ENCODE data around the gene NAA25. TPM values are rescaled to one million over a fixed set of nuclear protein-coding genes. Genes with fewer than 3 reads are reported as not detected.
"Not testable (repeated sequence)": the region's sequence is repeated elsewhere in the genome, so short reads cannot be mapped to it uniquely, and the experiment has no call there.

Gene NAA25
- polyA plus RNA-seq, 1 donor, result 24.7 TPM

DNA sequence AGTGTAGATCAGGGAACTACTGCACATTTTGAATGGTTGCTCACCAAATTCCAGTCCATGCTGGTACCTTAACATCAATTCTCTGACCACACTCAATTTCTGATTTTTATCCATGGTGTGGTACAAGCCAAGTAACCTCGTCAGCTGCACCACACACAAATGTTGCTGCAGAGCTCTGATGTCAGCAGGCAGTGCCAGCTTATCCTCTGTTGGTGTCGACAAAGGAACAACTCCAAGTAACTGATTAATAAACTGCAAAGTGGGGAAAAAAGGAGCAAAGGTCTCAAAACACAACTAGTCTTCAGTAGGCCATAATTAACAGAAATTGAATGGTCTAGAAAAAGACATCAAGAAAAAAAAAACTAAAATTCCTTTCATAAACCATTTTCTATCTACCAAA, 47.4 kb downstream of the NAA25 start:
- no peak for DNase-seq (ENCODE audit: low read depth)

DNA sequence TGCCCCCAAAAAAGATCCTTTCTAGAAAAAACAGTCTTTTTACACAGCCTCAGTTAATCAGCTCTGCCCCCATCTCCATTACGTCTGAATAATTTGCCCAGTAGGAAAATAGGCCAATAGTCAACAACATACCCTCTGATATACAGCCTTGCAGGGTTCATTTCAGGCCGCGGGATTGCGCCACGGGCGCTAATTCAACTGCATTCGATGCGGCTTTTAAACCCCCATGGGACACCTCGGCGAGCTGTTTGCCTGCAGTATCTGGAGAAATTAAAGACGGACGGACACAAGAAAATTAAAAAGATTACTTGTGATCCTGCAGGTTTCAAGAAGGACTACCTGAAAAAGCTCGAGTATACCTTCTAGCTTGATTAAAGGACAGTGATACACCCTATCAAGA, 59.2 kb downstream of the NAA25 start:
- DNase-seq (ENCODE audit: low read depth), result no peak

DNA sequence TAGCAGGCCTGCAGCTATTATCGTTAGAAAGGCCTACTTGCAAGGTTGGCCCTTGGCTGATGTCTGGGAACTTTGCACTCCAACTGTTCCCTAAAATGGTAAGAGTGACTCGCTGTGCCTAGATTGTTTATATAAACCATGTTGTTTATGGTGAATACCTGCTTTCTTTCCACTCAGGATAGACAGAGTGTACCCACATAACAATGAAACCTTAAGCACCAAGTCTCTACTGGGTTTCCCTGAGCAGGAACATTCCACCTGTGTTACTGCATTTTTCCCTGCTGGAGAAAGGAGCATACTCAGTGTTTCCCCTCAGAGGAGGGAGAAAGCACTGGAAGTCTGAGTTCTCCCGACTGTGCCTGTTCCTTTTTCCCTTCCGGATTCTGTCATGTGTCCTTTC, 62.6 kb downstream of the NAA25 start:
- no peak for DNase-seq (ENCODE audit: low read depth)

DNA sequence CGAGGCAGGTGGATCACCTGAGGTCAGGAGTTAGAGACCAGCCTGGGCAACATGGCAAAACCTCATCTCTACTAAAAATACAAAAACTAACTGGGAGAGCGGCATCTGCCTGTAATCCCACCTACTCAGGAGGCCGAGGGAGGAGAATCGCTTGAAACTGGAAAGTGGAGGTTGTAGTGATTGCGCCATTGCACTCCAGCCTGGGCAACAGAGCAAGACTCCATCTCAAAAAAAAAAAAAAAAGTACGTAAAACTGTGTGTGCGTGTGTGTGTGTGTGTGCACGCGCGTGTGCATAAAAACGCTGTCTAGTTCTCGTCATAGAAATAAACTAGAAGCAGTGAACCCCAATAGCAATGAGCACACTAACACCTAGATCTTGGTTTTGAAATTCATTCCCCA, 72.0 kb downstream of the NAA25 start:
- DNase-seq (ENCODE audit: low read depth), result not testable (repeated sequence)

DNA sequence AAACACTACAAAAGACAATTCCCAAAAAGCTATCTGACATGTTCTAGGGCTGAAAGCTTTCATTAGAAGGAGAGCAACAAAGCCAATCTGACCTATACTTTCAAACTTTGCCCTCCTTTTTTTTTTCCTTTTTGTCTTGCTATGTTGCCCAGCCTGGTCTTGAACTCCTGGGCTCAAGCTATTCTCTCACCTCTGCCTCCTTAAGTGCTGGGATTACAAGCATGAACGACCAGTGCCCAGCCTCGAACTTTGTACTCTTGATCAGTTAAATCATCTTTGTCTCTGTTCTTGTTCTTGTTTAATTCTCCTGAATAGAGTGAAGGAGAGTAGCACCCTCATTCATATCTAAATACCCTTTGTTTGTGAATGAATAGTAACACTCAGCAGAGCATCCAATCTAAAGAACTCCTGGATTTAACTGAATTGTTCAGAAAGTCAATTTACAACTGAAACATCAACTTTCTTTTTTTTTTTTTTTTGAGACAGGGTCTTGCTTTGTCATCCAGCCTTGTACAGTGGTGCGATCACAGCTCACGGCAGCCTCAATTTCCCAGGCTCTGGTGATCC, 73.3 kb downstream of the NAA25 start:
- DNase-seq (ENCODE audit: low read depth), result no peak

DNA sequence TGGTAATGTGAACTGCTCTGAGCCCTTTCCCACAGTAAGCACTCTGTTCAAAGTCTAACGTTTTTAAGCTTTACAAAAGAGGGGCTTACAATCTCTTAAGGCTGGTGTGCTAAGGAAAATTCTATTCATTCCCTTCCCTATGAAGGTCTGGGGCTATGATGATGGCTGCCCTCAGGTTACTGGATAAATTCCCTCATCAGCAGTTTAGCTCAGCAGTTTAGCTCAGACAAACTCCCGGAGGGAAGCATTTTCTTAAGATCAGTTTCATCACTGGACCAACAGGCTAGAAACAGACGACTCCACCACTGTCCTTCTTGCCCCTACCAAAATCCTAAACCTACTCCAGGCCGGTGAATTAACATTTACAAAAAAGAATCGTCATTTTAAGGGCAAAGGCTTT, 76.3 kb downstream of the NAA25 start:
- no peak for DNase-seq (ENCODE audit: low read depth)

DNA sequence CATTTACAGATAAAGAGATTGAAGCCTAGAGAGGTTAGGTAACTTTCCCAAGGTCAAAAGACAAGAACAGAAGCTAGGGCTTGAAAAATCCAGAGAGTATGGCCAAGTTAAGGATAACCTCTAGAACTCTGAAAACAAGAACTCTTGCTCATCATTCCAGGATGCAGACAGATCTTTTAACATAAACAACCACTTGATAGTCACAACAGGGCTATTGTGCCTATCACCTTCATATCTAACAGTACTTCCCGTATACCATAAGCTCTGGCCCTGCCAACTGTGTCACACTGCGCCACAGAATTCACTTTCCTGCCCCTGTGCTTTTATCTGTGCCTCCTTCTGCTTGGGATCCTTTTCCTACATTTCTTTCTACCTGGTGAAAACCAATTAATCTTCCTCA, 77.1 kb downstream of the NAA25 start:
- DNase-seq (ENCODE audit: low read depth), result no peak

DNA sequence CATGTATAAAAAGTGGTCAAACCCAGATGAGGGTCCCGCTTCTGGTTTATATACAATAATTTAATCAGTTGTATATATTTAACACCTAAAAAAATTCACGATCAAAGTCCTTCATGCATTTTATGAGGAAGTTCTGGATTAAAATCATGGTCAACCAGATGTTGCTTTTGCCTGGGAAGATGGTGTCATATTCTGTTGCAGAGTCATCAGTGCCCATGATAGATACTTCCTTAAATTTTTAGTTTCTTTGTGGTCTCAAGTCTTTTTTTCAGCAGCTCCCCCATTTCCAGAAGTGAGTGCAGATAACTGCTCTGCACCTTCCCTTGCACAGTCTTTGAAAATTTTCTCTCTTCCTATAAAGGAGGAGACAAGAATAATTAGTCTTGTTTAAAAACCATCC, 79.3 kb downstream of the NAA25 start:
- no peak for DNase-seq (ENCODE audit: low read depth)

DNA sequence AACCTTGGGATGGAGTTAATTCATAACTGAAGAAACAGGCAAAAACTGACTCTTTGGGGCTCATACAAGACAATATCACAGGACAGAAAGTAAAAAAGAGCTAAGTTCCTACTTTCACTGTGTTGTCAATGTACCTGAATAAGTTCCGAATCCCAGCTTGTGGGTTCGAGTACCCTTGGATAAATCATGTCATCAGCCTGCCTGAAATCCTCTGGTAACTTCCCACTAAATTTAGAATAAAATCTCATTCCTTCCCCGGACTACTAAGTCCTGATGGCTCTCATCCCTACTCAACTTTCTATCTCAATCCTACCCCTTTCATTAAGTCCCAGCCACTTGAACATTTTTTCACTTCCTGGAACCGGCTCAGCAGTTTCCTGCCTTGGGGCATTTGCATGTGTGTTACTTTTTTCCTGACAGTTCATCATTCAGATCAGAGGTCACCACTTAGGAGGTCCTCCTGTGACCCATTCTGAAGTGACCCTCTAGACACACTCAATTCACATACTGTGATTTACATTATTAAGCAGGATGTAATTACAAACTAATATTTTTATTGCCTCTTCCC, 82.7 kb downstream of the NAA25 start:
- DNase-seq (ENCODE audit: low read depth), result no peak

DNA sequence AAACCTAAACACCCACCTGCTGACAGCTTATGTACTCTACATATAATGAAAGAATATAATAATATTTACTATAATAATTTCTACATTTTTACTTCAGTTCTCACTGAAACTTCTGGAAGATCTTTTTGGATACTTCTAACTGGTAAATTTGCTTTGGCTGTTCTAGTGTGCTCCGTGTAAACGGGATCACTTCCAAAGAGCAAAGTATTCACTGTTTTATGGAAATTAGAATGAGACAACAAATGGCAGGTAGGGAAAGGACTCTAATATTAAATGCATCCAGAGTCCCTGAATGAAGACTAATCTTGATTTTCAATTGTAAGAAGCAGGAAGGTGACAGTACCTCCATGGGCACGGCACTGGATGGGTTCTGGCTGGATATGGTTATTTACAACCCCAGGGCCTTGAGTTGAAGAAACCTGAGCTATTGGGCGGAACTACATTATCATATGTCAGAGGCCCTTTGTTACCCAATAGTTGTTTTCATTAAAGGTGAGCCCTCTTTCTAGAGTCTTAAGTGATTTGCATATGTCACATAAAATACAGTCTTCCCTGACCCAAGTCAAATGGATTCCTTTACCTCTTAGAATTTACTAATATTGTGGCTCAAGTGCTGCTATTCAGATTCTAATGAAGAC, 84.7 kb downstream of the NAA25 start:
- DNase-seq (ENCODE audit: low read depth), result no peak

DNA sequence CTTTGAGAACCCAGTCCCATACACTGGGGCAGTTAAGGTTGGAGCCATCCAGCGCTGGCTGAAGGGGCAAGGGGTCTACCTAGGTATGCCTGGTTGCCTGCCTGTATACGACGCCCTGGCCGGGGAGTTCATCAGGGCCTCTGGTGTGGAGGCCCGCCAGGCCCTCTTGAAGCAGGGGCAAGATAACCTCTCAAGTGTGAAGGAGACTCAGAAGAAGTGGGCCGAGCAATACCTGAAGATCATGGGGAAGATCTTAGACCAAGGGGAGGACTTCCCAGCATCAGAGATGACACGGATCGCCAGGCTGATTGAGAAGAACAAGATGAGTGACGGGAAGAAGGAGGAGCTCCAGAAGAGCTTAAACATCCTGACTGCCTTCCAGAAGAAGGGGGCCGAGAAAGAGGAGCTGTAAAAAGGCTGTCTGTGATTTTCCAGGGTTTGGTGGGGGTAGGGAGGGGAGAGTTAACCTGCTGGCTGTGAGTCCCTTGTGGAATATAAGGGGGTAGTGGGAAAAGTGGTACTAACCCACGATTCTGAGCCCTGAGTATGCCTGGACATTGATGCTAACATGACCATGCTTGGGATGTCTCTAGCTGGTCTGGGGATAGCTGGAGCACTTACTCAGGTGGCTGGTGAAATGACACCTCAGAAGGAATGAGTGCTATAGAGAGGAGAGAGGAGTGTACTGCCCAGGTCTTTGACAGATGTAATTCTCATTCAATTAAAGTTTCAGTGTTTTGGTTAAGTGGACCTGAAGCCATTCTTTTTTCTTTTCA, 86.2 kb downstream of the NAA25 start:
- no peak for DNase-seq (ENCODE audit: low read depth)

DNA sequence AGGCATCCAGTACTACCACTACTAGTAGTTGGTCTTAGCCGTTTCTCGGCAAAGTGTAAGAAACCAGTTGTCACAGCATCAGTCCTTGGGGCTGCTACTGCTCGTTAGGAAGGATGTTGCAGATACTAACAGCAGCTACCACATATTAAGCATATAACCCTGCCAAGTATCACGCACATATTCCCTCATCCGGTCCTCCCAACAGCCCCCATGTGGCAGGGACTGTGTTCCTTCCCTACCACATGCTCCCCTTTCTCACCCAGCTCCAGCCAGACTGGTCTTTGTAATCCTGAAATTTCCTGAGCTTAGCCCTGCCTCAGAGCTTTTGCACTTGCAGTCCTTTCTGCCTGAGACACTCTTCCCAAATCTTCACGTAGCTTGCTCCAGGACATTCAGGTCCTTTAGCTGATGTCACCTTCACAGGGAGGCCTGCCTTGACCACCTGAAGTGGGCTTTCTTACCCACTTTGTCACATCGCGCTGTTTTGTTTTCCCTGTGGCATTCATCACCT, 87.6 kb downstream of the NAA25 start:
- DNase-seq (ENCODE audit: low read depth), result no peak

DNA sequence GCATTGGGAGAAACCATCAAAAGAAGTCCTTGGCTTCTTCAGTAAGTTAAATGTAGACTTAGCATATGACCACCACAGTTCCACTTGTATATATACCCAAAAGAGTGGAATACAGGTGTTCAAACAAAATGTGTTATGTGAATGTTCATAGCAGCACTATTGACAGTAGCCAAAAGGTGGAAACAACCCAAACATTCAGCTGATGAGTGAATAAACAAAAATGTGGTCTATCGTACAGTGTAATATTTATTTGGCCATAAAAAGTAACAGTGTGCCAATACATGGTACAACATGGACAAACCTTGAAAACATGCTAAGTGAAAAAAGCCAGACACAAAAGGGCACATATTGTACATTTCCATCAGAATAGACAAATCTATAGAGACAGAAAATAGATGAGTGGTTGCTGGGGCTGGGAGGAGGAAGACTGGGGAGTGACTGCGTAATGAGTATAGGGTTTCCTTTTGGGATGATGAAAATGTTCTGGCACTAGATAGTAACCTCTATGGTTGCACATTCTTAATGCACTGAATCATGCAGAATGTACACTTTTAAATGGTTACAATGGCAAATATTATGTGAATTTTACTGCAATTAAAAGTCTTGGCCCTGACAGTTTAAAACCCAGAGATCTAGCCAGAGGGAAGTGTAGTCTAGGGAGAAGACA, 89.9 kb downstream of the NAA25 start:
- no peak for DNase-seq (ENCODE audit: low read depth)

DNA sequence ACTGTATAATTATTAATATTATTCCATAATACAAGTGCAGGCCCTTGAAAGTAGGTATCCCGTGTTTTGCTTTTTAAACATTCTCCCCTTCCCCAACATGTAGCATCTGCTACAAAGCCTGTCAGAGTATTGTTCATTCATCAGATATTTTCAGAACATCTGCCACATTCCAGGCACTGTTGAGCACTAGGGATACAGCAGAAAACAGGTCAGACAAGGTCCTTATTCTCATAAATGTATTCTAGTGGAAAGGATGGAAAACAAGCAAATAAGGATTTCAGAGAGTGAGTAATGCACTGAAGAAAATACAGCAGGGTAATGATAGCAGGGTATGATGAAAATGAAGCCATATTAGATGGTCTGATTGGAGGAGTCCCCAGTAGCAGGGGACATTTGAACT, 91.5 kb downstream of the NAA25 start:
- DNase-seq (ENCODE audit: low read depth), result no peak

DNA sequence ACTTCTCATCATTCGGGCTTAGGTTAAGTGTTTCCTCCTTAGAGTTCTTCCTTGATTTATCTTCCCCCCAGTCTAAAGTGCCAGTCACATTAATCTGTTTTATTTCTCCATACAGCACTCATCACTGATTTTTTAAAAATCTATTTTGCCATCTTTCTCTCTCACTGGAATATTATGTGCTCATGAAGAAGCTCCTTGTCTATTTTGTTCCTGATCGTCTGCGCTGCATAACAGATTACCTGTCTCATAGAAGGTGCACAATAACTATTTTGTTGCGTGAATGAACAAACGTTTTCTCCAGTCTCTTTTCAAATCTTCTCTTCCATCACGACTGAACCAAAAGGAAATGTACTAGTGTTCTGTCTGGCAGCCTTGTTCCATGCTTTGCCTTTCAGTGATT, 92.6 kb downstream of the NAA25 start:
- no peak for DNase-seq (ENCODE audit: low read depth)

DNA sequence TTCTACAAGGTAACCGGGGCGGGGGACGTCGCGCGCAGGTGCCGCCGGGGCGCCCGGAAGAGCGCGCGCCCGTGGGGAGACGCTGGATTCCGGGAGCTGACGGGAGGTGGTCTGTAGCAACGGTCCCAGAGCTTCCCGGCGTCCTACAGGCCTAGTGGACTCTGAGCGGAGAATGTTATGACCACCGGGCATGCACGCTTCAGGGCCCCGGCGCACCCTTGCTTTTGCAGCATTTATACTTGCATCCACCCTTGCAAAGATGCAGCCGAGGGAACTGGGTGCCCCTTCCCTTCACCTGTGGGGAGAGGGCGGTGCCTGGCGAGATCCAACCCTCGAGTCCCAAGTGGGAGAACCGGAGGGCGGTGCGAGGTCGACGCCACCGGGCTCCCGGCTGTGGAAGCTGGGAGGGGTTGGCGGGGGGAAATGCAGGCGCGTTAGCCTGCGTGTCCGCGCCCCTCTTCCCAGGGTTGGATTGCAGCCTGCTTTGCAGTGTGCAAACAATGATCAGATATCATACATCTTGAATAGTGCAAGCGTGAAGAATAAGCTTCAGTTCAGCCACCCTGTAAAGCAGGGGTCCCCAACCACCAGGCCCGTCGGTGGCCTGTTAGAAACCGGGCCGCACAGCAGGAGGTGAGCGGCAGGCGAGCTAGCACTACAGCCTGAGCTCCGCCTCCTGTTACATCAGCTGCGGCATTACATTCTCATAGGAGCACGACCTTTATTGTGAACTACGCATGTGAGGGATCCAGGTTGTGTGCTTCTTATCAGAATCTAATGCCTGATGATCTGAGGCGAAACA, 94.8 kb downstream of the NAA25 start:
- no peak for DNase-seq (ENCODE audit: low read depth)

DNA sequence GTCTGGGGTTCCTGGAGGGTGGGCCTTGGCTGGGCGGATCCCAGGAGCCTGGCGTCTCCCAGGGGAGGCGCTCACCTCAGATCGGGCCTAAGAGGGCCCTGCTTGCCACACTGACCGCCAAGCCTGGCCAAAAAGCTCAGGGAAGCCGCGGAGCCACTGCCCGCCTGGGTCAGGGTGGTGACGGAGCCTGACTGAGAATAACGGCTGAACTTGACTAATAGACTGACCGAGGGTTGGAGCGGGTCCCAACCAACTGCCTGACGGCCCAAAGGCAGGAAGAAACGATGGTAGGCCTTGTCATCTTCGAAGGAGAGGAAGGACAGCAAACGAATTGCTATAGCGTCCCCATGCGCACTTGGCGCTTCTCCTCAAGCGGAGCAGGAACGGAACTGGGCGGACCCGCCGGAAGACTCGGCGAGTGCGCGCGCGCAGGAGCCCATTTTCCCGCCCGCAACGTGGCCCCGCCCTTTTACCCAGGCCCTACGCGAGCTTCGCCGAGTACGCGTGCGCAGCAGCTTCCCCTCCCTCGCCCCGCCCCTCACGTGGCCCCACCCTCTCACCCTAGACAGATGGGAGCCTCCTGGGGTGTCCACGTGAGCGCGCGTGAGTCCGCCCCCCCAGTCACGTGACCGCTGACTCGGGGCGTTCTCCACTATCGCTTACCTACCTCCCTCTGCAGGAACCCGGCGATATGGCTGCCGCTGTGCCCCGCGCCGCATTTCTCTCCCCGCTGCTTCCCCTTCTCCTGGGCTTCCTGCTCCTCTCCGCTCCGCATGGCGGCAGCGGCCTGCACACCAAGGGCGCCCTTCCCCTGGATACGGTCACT, 95.6 kb downstream of the NAA25 start, which contains the start of the genes ERP29 and TMEM116:
ERP29 (plus strand) TSS at position 652 of the 826 bp plus-strand sequence; CDS start at position 692, 40 bp downstream.
TMEM116 (minus strand) TSS at position 391 of the 826 bp plus-strand sequence. CDS start 7,895 bp downstream, outside the sequence.
- DNase-seq (ENCODE audit: low read depth), result peak; percentile 86

DNA sequence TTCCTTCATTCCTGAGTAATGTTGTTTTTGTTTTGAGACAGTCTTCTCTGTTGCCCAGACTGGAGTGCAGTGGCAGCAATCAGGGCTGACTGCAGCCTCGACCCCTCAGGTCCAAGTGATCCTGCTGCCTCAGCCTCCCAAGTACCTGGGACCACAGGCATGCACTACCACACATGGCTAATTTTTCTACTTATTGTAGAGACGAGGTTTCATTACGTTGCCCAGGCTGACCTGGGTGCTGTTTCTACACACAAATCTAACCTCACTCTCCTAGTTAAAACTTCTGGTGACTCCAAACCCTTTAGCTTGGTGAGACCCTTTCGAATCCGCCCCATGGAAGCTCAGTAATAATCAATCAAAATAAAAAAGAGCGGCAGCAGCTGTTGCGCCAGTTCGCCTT, 96.9 kb downstream of the NAA25 start:
- no peak for DNase-seq (ENCODE audit: low read depth)

DNA sequence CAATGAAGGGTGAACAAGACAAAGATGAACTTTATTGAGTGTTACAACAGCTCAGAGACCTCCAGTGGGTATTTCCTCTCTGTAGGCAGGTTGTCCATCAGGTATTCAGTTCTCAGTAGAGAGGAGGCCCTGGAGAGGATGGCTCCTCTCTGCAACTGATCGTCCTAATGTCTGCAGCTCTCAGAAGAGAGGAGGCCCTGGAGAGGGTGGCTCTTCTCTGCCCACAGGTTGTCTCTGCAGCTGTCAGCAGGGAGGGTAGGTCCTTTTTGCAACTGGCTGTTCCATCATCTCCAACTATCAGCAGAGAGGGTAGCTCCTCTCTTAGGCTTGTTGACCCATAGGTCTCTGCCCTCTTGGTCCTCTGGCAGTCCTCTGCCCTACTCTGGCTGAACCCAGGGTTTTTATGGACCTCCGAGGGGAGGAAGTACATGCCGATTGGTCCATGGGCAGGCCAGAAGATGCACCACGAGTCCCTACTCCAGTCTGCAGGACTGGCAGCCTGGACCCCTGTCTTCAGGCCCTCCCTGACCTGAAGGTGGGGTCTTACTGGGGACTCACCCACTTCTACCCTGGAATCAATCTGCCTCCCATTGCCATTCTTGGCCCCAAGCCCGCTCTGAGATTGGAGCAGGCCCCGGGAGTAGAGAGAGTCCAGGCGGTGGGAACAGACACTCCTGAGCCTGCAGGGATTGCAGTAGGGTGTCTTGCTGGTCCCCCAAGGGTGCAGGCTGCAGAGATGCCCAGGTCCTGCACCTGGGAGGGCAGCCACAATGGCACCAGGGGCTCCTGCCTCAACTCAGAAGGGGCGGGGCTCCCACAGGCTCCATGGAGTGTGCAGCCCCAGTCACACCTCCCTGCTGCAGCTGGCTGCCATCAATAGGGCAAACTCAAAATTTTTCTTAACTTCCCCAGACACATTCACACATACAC, 97.9 kb downstream of the NAA25 start:
- DNase-seq (ENCODE audit: low read depth), result no peak
